Uterus (tissue), 4 donors: Measurements from ENCODE around the gene JPH4. TPM values are rescaled to one million over a fixed set of nuclear protein-coding genes. Genes with fewer than 3 reads are reported as not detected.

Experiments
- DNase-seq, 2 donors: peaks; one replicate each; pipeline ENCODE4 v3.0.0-alpha.2; 2019 to 2020
- H3K27ac ChIP-seq, 2 donors: fragments of 200-600 bp; sonication (generic); 1 replicate in 1 of 2; 2 replicates in 1 of 2; pipeline ENCODE4 v1.5.1; 2016 to 2018
- H3K27me3 ChIP-seq, 2 donors: fragments of 200-600 bp; sonication (generic); one replicate each; pipeline ENCODE4 v1.5.1; 2018 to 2019; ENCODE audit warnings: control low read depth in 1 of 2
- H3K36me3 ChIP-seq, 2 donors: fragments of 200-600 bp; sonication (generic); one replicate each; pipeline ENCODE4 v1.5.1; 2019; ENCODE audit warnings: control low read depth in 1 of 2
- H3K4me1 ChIP-seq, 2 donors: fragments of 200-600 bp; sonication (generic); one replicate each; pipeline ENCODE4 v1.5.1; 2018 to 2019; ENCODE audit warnings: control low read depth in 1 of 2
- H3K4me3 ChIP-seq, 2 donors: fragments of 200-600 bp; sonication (generic); 1 replicate in 1 of 2; 2 replicates in 1 of 2; pipeline ENCODE4 v1.5.1; 2018 to 2019; ENCODE audit warnings: mild to moderate bottlenecking in 1 of 2
- H3K9me3 ChIP-seq, 2 donors: fragments of 200-600 bp; sonication (generic); one replicate each; pipeline ENCODE4 v1.5.1; 2019; ENCODE audit warnings: control low read depth in 1 of 2
- CTCF ChIP-seq, 4 experiments: fragments of 200-600 bp in 2 of 4; fragments of 450-650 bp in 2 of 4; sonication (generic) in 2 of 4; IDR thresholded peaks; one replicate each; pipeline ENCODE4 v1.5.1; 2016 to 2019; ENCODE audit warnings: antibody characterized with exemption in 4 of 4, mild to moderate bottlenecking in 2 of 4, moderate library complexity in 1 of 4
- POLR2A ChIP-seq, 2 donors: fragments of 450-650 bp; IDR thresholded peaks; one replicate each; pipeline ENCODE4 v1.6.1; 2016; ENCODE audit warnings: antibody characterized with exemption in 2 of 2, mild to moderate bottlenecking in 1 of 2, moderate library complexity in 1 of 2
- intact Hi-C: fragments of 100-400 bp; cut with DNase I; formaldehyde crosslinking; loops from one replicate; pipeline ENCODE4 v1.15.1; 2023; ENCODE audit warnings: low total_unique reads
- total RNA-seq, 4 donors: library from RNA; depleted of rRNA in 3 of 4; stranded (reverse); fragments of >200 nt in 3 of 4; gene quantifications; one replicate each; pipeline versions ENCODE4 v1.1.0 to v1.2.4, GENCODE V29; 2014 to 2023
- donor health status: DM: yes; HTN: yes; CAD: no.

Gene JPH4
- total RNA-seq, 4 donors from 2014 or later = 2.4 to 49.2 (median 19.9) TPM

GRCh38 chr14:23529016-23529415 lies 49.6 kb downstream of the JPH4 start:
- Histone ChIP-seq H3K27ac (no peak overlapping the region), H3K4me1 (no peaks in the 10 kb centered on the region), H3K4me3 (no peak overlapping the region), H3K9me3 (no peaks in the 10 kb centered on the region), H3K27me3 (no peaks in the 10 kb centered on the region), H3K36me3 (no peaks in the 10 kb centered on the region)
- intact Hi-C loops = no loop called here
- TF ChIP-seq POLR2A (IDR thresholded peaks at IDR 0.05) (no peak), CTCF (IDR thresholded peaks at IDR 0.05) (no peak)
- DNase-seq = no peak

GRCh38 chr14:23528555-23528954 lies 50.0 kb downstream of the JPH4 start:
- TF ChIP-seq POLR2A (IDR thresholded peaks at IDR 0.05) (no peak), CTCF (IDR thresholded peaks at IDR 0.05) (no peak)
- no peaks in the 10 kb centered on the region for H3K36me3 ChIP-seq
- no peak for DNase-seq
- H3K9me3 ChIP-seq = no peaks in the 10 kb centered on the region
- no peak overlapping the region for H3K4me3 ChIP-seq
- intact Hi-C loops = no loop called here
- no peaks in the 10 kb centered on the region for H3K27me3 ChIP-seq
- no peak overlapping the region for H3K27ac ChIP-seq
- no peaks in the 10 kb centered on the region for H3K4me1 ChIP-seq

- no peak for DNase-seq
- no peak overlapping the region for H3K27ac ChIP-seq
- no peaks in the 10 kb centered on the region for H3K36me3 ChIP-seq
- H3K9me3 ChIP-seq = no peaks in the 10 kb centered on the region
- H3K27me3 ChIP-seq = no peaks in the 10 kb centered on the region
- H3K4me3 ChIP-seq = no peak overlapping the region
- intact Hi-C loops = no loop called here
- no peak for TF ChIP-seq CTCF (IDR thresholded peaks at IDR 0.05)
- no peak for TF ChIP-seq POLR2A (IDR thresholded peaks at IDR 0.05)
- H3K4me1 ChIP-seq = no peaks in the 10 kb centered on the region
Observed at GRCh38 chr14:23525611-23526010, 53.0 kb downstream of the JPH4 start.

GRCh38 chr14:23524954-23525353 lies 53.6 kb downstream of the JPH4 start:
- DNase-seq = no peak
- Histone ChIP-seq H3K9me3 (no peaks in the 10 kb centered on the region), H3K4me3 (no peak overlapping the region), H3K27me3 (no peaks in the 10 kb centered on the region), H3K4me1 (no peaks in the 10 kb centered on the region), H3K27ac (no peak overlapping the region), H3K36me3 (no peaks in the 10 kb centered on the region)
- intact Hi-C loops = no loop called here
- TF ChIP-seq CTCF (IDR thresholded peaks at IDR 0.05) = no peak
- no peak for TF ChIP-seq POLR2A (IDR thresholded peaks at IDR 0.05)

GRCh38 chr14:23523229-23524016 lies 55.2 kb downstream of the JPH4 start:
- no peak for DNase-seq
- H3K9me3 ChIP-seq = no peaks in the 10 kb centered on the region
- H3K4me1 ChIP-seq = no peaks in the 10 kb centered on the region
- H3K27me3 ChIP-seq = no peaks in the 10 kb centered on the region
- no peak overlapping the region for H3K4me3 ChIP-seq
- H3K36me3 ChIP-seq = no peaks in the 10 kb centered on the region
- TF ChIP-seq POLR2A (IDR thresholded peaks at IDR 0.05) = no peak
- TF ChIP-seq CTCF (IDR thresholded peaks at IDR 0.05) = no peak
- intact Hi-C loops = no loop called here
- no peak overlapping the region for H3K27ac ChIP-seq
